Heart right ventricle (tissue), 16 donors: ENCODE measurements around the gene PLA2G2F. TPM values are rescaled to one million over a fixed set of nuclear protein-coding genes. Genes with fewer than 3 reads are reported as not detected.
"Not testable (repeated sequence)": the region's sequence is repeated elsewhere in the genome, so short reads cannot be mapped to it uniquely, and the experiment has no call there.

Experiments used
- ATAC-seq, 8 donors: fragments of 200-7000 bp; cut with Tn5 transposase; one replicate each; pipeline ENCODE4 v1.9.1; 2020; ENCODE audit warnings: mild to moderate bottlenecking in 8 of 8, moderate library complexity in 8 of 8, moderate number of reproducible peaks in 1 of 8
- DNase-seq, 2 donors: peaks; one replicate each; pipeline ENCODE4 v3.0.0-alpha.2; 2020
- H3K27ac ChIP-seq, 10 donors: fragments of 200-600 bp; sonication (generic) in 2 of 10; one replicate each; pipeline versions ENCODE4 v1.5.0 to v1.8.0; 2020 to 2022; ENCODE audit warnings: mild to moderate bottlenecking in 3 of 10
- H3K27me3 ChIP-seq, 7 donors: fragments of 200-600 bp; one replicate each; pipeline ENCODE4 v1.8.0; 2021 to 2022; ENCODE audit warnings: mild to moderate bottlenecking in 2 of 7
- H3K36me3 ChIP-seq, 9 donors: fragments of 200-600 bp; sonication (generic) in 1 of 9; one replicate each; pipeline versions ENCODE4 v1.5.0 to v1.8.0; 2020 to 2022; ENCODE audit warnings: mild to moderate bottlenecking in 2 of 9
- H3K4me1 ChIP-seq, 9 donors: fragments of 200-600 bp; sonication (generic) in 1 of 9; one replicate each; pipeline versions ENCODE4 v1.5.0 to v1.8.0; 2020 to 2022; ENCODE audit warnings: mild to moderate bottlenecking in 4 of 9
- H3K4me3 ChIP-seq, 10 donors: fragments of 200-600 bp; sonication (generic) in 2 of 10; one replicate each; pipeline versions ENCODE4 v1.5.0 to v1.8.0; 2020 to 2022; ENCODE audit warnings: mild to moderate bottlenecking in 7 of 10, moderate library complexity in 2 of 10
- H3K9me3 ChIP-seq, 11 donors: fragments of 200-600 bp in 10 of 11; sonication (generic) in 2 of 11; one replicate each; pipeline versions ENCODE4 v1.5.0 to v1.8.0; 2013 to 2022; ENCODE audit warnings: mild to moderate bottlenecking in 2 of 11, control low read depth in 1 of 11, moderate library complexity in 1 of 11
- WGBS, 2 donors: extraction: QIAGEN DNeasy Blood & Tissue Kit; methylation state at CpG; one replicate each; pipeline ENCODE4 v1.1.7; 2013; ENCODE audit warnings: inconsistent platforms in 1 of 2; 5-methylcytosine and 5-hydroxymethylcytosine counted together
- intact Hi-C, 10 donors: fragments of 100-400 bp; cut with DNase I; formaldehyde crosslinking; loops; one replicate each; pipeline versions ENCODE4 v1.11.1 to v1.14.2; 2022
- polyA plus RNA-seq, 2 donors: library from polyadenylated mRNA; stranded (reverse); fragments of 200-250 nt; gene quantifications; one replicate each; pipeline ENCODE4 v1.2.3, GENCODE V29; 2013
- total RNA-seq, 10 donors: library from RNA; stranded (reverse); fragmentation: NEBNext Ultra II Directional in 3 of 10; extraction: Animal tissue kit (Norgen Biotek cat#: 25700) in 3 of 10; gene quantifications; one replicate each; pipeline versions ENCODE4 v1.2.1 to v1.2.4, GENCODE V29; 2021 to 2023
- TF ChIP-seq, protein P1 (sequence below), 9 donors: fragments of 200-600 bp; sonication (generic) in 2 of 9; IDR thresholded peaks; one replicate each; pipeline versions ENCODE4 v1.5.0 to v1.8.0; 2021 to 2022; ENCODE audit warnings: antibody characterized with exemption in 9 of 9, mild to moderate bottlenecking in 5 of 9, moderate library complexity in 1 of 9
- donor health status: Arrhythmogenic right ventricular cardiomyopathy.
- donor health status: ischemic (EF 13 %, LVEDD 7.1; RV severe dilation, severe dysfunction).
- donor health status: healthy with polysubstance abuse.
- donor health status: DM: no; HTN: yes; CAD: no.
- donor health status: DM: no; HTN: no; CAD: no.
- donor health status: ischemic (EF 25% LVEDD 6.9; RV normal size, moderate dysfunction).
- donor health status: ischemic (EF 25% LVEDD 5.7; RV mildly dilated, moderate dysfunction).
- donor health status: healthy.
- donor health status: DM: yes; HTN: yes; CAD: no.
- donor health status: Ischemic cardiomyopathy.
- donor health status: ischemic (EF 35%, LVEDD 5.7; RV mildly dilated, moderate dysfunction).
- donor health status: nonischemic (EF 11% LVEDD 7.7; RV severe dilation, severe dysfunction).
- donor health status: DM: yes; HTN: yes; CAD: no.
- donor health status: PGD.
- donor health status: ischemic (EF 29% LVEDD 5.4; RV normal size, mild dysfunction).
- donor health status: nonischemic (EF 23%, LVEDD 6.1; RV moderate dilation, normal function).

The PLA2G2F gene
- total and polyA plus RNA-seq, 12 donors: not detected

DNA sequence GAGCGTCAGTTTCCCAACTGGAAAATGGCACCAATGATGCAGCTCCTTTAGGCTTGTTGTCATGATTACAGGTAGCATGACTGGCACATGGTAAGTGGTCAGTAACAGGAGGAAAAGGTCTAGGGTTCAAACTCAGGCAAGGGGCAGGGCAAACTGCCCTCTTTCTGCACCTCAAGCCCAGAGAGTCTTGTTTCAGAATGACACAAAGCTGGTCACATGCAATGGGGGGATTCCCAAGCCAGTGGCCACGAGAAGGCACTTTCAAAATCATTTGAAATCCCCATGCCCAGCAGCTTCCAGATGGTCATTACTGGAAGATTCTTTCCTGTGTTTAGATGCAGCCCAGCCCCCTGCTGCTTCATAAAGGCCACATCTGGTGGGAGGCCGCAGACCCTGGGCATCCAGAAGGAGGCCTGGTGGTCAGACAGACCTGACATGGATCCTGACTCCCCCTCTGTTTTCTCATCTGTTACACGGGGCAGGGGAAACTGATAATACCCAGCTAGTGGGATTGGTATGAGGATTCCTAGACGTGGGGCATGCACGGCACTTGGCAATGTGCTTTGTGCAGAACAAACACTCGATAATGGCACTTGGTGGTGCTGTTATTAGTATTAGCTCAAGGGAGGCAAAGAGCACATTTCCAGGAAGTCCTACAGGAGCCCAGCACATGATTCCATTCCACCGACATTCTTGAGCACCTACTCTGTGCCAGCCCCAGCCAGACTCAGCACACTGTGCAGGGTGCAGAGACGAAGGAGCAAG is 12.9 kb upstream of the PLA2G2F start:
- intact Hi-C loops: no loop called here
- Histone ChIP-seq H3K9me3 (peaks cover 0 to 17% (median 0%) of the 10 kb centered on the region in 11 donors), H3K27ac (no peak overlapping the region), H3K36me3 (no peaks in the 10 kb centered on the region), H3K4me1 (peaks cover 0 to 11% (median 0%) of the 10 kb centered on the region in 9 donors), H3K4me3 (no peak overlapping the region), H3K27me3 (peaks cover 0 to 4% (median 0%) of the 10 kb centered on the region in 7 donors)
- TF ChIP-seq, protein P1, sequence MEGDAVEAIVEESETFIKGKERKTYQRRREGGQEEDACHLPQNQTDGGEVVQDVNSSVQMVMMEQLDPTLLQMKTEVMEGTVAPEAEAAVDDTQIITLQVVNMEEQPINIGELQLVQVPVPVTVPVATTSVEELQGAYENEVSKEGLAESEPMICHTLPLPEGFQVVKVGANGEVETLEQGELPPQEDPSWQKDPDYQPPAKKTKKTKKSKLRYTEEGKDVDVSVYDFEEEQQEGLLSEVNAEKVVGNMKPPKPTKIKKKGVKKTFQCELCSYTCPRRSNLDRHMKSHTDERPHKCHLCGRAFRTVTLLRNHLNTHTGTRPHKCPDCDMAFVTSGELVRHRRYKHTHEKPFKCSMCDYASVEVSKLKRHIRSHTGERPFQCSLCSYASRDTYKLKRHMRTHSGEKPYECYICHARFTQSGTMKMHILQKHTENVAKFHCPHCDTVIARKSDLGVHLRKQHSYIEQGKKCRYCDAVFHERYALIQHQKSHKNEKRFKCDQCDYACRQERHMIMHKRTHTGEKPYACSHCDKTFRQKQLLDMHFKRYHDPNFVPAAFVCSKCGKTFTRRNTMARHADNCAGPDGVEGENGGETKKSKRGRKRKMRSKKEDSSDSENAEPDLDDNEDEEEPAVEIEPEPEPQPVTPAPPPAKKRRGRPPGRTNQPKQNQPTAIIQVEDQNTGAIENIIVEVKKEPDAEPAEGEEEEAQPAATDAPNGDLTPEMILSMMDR (IDR thresholded peaks at IDR 0.05): no peak
- WGBS, 2 donors: 69 to 75% methylated on average over 9 of the region's 9 CpGs
- ATAC-seq (peak in 2 of 8 donors; percentile 26 to 56), DNase-seq (no peak)

DNA sequence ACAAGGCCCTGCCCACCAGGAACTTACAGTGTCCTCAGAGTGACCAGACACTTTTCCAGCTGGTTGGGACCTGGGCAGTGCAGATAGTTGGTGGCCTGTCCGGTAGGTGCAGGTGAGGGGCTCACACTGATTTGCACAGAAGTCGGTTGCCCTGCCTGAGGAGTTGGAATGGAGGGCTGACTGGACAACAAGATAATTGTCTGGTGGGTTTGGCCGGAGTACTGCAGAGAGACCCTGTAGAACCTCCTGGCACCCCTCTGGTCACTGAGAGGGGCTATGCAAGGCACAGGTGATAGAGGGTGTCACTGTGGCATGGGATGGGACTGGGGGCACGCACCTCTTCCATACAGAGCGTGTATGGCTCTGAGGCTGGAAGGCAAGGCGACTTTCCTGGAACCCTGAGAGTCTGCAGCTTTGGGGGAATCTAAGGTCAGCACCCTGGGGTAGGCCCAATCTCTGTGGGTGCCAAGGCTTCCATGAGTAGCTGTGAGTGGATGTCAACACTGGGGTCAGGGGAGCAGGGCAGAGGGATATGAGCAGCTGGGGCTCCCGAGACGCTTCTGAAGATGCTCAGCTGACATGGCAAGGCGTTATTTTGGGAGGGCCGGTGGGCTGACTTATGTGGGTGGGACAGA is 12.2 kb upstream of the PLA2G2F start:
- Histone ChIP-seq H3K4me1 (peaks cover 0 to 11% (median 0%) of the 10 kb centered on the region in 9 donors), H3K27ac (no peak overlapping the region), H3K36me3 (no peaks in the 10 kb centered on the region), H3K27me3 (peaks cover 0 to under 1% (median 0%) of the 10 kb centered on the region in 7 donors), H3K4me3 (no peak overlapping the region), H3K9me3 (peaks cover 0 to 17% (median 0%) of the 10 kb centered on the region in 11 donors)
- DNase-seq: no peak
- 92 to 94% methylated on average over 10 of the region's 10 CpGs for WGBS, 2 donors
- TF ChIP-seq, protein P1 (IDR thresholded peaks at IDR 0.05): no peak
- ATAC-seq: peak in 2 of 8 donors; percentile 22 to 26
- intact Hi-C loops: no loop called here

DNA sequence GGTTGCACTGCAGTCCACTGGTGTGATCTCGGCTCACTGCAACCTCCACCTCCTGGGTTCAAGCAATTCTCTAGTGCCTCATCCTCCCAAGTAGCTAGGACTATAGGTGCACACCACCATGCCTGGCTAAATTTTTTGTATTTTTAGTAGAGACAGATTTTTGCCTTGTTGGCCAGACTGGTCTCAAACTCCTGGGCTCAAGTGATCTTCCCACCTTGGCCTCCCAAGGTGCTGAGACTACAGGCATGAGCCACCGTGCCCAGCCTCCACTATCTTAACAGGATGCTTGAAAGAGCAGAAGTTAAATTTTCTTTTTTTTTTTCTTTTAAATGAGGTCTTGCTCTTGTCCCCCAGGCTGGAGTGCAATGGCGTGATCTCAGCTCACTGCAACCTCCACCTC is 8.6 kb upstream of the PLA2G2F start:
- H3K27ac ChIP-seq, H3K4me1 ChIP-seq, H3K4me3 ChIP-seq, intact Hi-C loops, DNase-seq, ATAC-seq, H3K27me3 ChIP-seq, H3K36me3 ChIP-seq: not testable (repeated sequence)
- 89 to 97% methylated on average over 3 of the region's 3 CpGs for WGBS, 2 donors
- H3K9me3 ChIP-seq: peaks cover 0 to 17% (median 0%) of the 10 kb centered on the region in 11 donors

DNA sequence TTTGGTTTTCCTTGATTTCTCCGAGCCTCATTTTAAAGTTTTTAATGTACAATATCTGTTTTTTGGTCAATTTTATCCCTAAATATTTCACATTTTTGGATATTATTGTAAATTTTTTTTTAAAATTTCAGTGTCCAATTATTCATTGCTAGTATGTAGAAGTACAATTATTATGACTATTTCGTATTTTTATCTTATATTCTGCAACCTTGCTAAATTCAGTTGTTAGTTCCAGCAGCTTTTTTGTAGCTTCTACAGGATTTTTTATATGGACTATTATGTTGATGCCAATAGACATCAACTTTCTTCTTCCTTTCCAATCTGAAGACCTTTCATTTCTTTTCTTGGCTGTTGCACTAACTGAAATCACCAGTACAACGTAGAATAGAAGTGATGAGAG is 4.1 kb upstream of the PLA2G2F start:
- 85 to 89% methylated on average over 3 of the region's 3 CpGs for WGBS, 2 donors
- ATAC-seq: no peak
- DNase-seq: no peak
- Histone ChIP-seq H3K9me3 (peaks cover 0 to 5% (median 0%) of the 10 kb centered on the region in 11 donors), H3K27ac (no peak overlapping the region), H3K36me3 (no peaks in the 10 kb centered on the region), H3K4me1 (no peaks in the 10 kb centered on the region), H3K27me3 (no peaks in the 10 kb centered on the region), H3K4me3 (no peak overlapping the region)
- intact Hi-C loops: no loop called here
- TF ChIP-seq, protein P1 (IDR thresholded peaks at IDR 0.05): no peak
